ENCODE measurements around the gene DIPK1A. TPM values are rescaled to one million over a fixed set of nuclear protein-coding genes. Genes with fewer than 3 reads are reported as not detected.

Gene DIPK1A
- total RNA-seq, 3 donors from 2014 or later: 7.6 to 20.4 (median 12.8) TPM

GRCh38 chr1:92820024-92820423, 141.2 kb downstream of the DIPK1A start:
- no peak for TF ChIP-seq CTCF (IDR thresholded peaks at IDR 0.05)
- Histone ChIP-seq H3K4me1 (ENCODE audit: low read depth) (peaks cover 10% of the 10 kb centered on the region), H3K9me3 (no peaks in the 10 kb centered on the region), H3K36me3 (ENCODE audit: low read depth) (no peaks in the 10 kb centered on the region), H3K4me3 (no peak overlapping the region)
- DNase-seq (no peak), ATAC-seq (no peak)
- intact Hi-C loops (cut with DNase I, micrococcal nuclease): no loop called here

- intact Hi-C loops (cut with DNase I, micrococcal nuclease): loop anchor here in 1 of 2 donors (10.0 kb wide), 1 partner anchor 73 kb away; no protein-coding TSS in a partner anchor
- peak; percentile 64 for ATAC-seq
- peaks cover 10% of the 10 kb centered on the region for H3K4me1 ChIP-seq (ENCODE audit: low read depth)
Measured at GRCh38 chr1:92817986-92818764, 143.1 kb downstream of the DIPK1A start.

GRCh38 chr1:92817137-92817697, 144.0 kb downstream of the DIPK1A start:
- ATAC-seq: peak; percentile 94
- peak in 1 of 3 donors; percentile 49 for DNase-seq
- no peaks in the 10 kb centered on the region for H3K36me3 ChIP-seq (ENCODE audit: low read depth)
- H3K9me3 ChIP-seq: no peaks in the 10 kb centered on the region
- peaks cover 10% of the 10 kb centered on the region for H3K4me1 ChIP-seq (ENCODE audit: low read depth)
- intact Hi-C loops (cut with DNase I, micrococcal nuclease): loop anchor here in 1 of 2 donors (10.0 kb wide), 1 partner anchor 72 kb away; no protein-coding TSS in a partner anchor
- no peak for TF ChIP-seq CTCF (IDR thresholded peaks at IDR 0.05)
- H3K4me3 ChIP-seq: no peak overlapping the region

More at GRCh38 chr1:92817986-92818764, 143.1 kb downstream of the DIPK1A start:
- peak in 1 of 3 donors; percentile 48 for DNase-seq
- Histone ChIP-seq H3K4me3 (no peak overlapping the region), H3K36me3 (ENCODE audit: low read depth) (no peaks in the 10 kb centered on the region), H3K9me3 (no peaks in the 10 kb centered on the region)
- TF ChIP-seq CTCF (IDR thresholded peaks at IDR 0.05): peak; percentile 54

- peaks cover 10% of the 10 kb centered on the region for H3K4me1 ChIP-seq (ENCODE audit: low read depth)
- no peaks in the 10 kb centered on the region for H3K36me3 ChIP-seq (ENCODE audit: low read depth)
- TF ChIP-seq CTCF (IDR thresholded peaks at IDR 0.05): no peak
- ATAC-seq: no peak
- DNase-seq: no peak
- H3K9me3 ChIP-seq: no peaks in the 10 kb centered on the region
- no peak overlapping the region for H3K4me3 ChIP-seq
- intact Hi-C loops (cut with DNase I, micrococcal nuclease): loop anchor here in 1 of 2 donors (10.0 kb wide), 1 partner anchor 72 kb away; no protein-coding TSS in a partner anchor
Measured at GRCh38 chr1:92816732-92817131, 144.5 kb downstream of the DIPK1A start.

GRCh38 chr1:92808381-92808780, 152.9 kb downstream of the DIPK1A start:
- no peak for DNase-seq
- ATAC-seq: no peak
- Histone ChIP-seq H3K4me1 (ENCODE audit: low read depth) (peaks cover 8% of the 10 kb centered on the region), H3K4me3 (no peak overlapping the region), H3K9me3 (no peaks in the 10 kb centered on the region), H3K36me3 (ENCODE audit: low read depth) (no peaks in the 10 kb centered on the region)
- no peak for TF ChIP-seq CTCF (IDR thresholded peaks at IDR 0.05)
- intact Hi-C loops (cut with DNase I, micrococcal nuclease): no loop called here

Measured in mucosa of descending colon (tissue), 3 donors.